Right lobe of liver (tissue), 6 donors: ENCODE measurements around the gene CDH23. TPM values are rescaled to one million over a fixed set of nuclear protein-coding genes. Genes with fewer than 3 reads are reported as not detected.

Experiments used
- ATAC-seq, 4 donors: fragments of 200-7000 bp; cut with Tn5 transposase; one replicate each; pipeline ENCODE4 v1.9.1; 2020; ENCODE audit warnings: mild to moderate bottlenecking in 4 of 4, moderate library complexity in 4 of 4
- DNase-seq, 3 donors: peaks; one replicate each; pipeline ENCODE4 v3.0.0-alpha.2; 2020
- H3K27ac ChIP-seq, 3 donors: fragments of 200-600 bp; one replicate each; pipeline ENCODE4 v1.8.0; 2022
- H3K27me3 ChIP-seq, 2 donors: fragments of 200-600 bp; one replicate each; pipeline ENCODE4 v1.8.0; 2022
- H3K36me3 ChIP-seq, 4 donors: fragments of 200-600 bp; sonication (generic) in 1 of 4; one replicate each; pipeline versions ENCODE4 v1.5.1 to v1.8.0; 2017 to 2022; ENCODE audit warnings: control low read depth in 1 of 4
- H3K4me1 ChIP-seq, 4 donors: fragments of 200-600 bp; sonication (generic) in 1 of 4; one replicate each; pipeline versions ENCODE4 v1.5.1 to v1.8.0; 2017 to 2022; ENCODE audit warnings: control low read depth in 1 of 4
- H3K4me3 ChIP-seq, 3 donors: fragments of 200-600 bp; one replicate each; pipeline ENCODE4 v1.8.0; 2022
- H3K9me3 ChIP-seq, 4 donors: fragments of 200-600 bp; sonication (generic) in 1 of 4; one replicate each; pipeline versions ENCODE4 v1.5.1 to v1.8.0; 2017 to 2022; ENCODE audit warnings: control low read depth in 1 of 4
- CTCF ChIP-seq, 4 donors: fragments of 200-600 bp in 3 of 4; fragments of 450-650 bp in 1 of 4; IDR thresholded peaks; one replicate each; pipeline versions ENCODE4 v1.5.1 to v1.8.0; 2016 to 2022; ENCODE audit warnings: antibody characterized with exemption in 4 of 4, mild to moderate bottlenecking in 2 of 4
- POLR2A ChIP-seq: fragments of 450-650 bp; IDR thresholded peaks from one replicate; pipeline ENCODE4 v1.6.1; 2017; ENCODE audit warnings: antibody characterized with exemption, mild to moderate bottlenecking
- WGBS: methylation state at CpG from one replicate; pipeline ENCODE4 v1.1.6; 2018; ENCODE audit warnings: low coverage, low lambda C conversion rate; ENCODE audit not compliant: insufficient coverage; ENCODE audit errors: missing lambda C conversion rate; 5-methylcytosine and 5-hydroxymethylcytosine counted together
- intact Hi-C, 2 donors: fragments of 100-400 bp; cut with DNase I; formaldehyde crosslinking; loops; one replicate each; pipeline versions ENCODE4 v1.11.2 to v1.14.1; 2022
- total RNA-seq, 6 experiments: library from RNA; depleted of rRNA in 2 of 6; stranded (reverse); fragments of >200 nt in 2 of 6; fragmentation: NEBNext Ultra II Directional in 3 of 6; extraction: Animal tissue kit (Norgen Biotek cat#: 25700) in 3 of 6; gene quantifications; one replicate each; pipeline versions ENCODE4 v1.1.0 to v1.2.4, GENCODE V29; 2016 to 2023
- donor health status: DM: no; HTN: yes; CAD: no.
- donor health status: DM: no; HTN: no; CAD: no.
- donor health status: DM: no; HTN: no; CAD: no.
- donor health status: DM: no; HTN: yes; CAD: no.
- donor health status: DM: no; HTN: yes; CAD: no.

The CDH23 gene
- total RNA-seq, 6 experiments from 2014 or later: 3.3 to 19.7 (median 6.3) TPM

GRCh38 chr10:71497763-71498326, 101.1 kb downstream of the CDH23 start:
- no peak for ATAC-seq
- no peak overlapping the region for H3K4me3 ChIP-seq
- DNase-seq: no peak
- no peaks in the 10 kb centered on the region for H3K36me3 ChIP-seq
- 52% methylated on average over 5 of the region's 9 CpGs for WGBS
- TF ChIP-seq POLR2A (no peak), CTCF (IDR thresholded peaks at IDR 0.05) (no peak)
- no peaks in the 10 kb centered on the region for H3K4me1 ChIP-seq
- no peaks in the 10 kb centered on the region for H3K9me3 ChIP-seq
- intact Hi-C loops: no loop called here
- H3K27ac ChIP-seq: no peak overlapping the region
- no peaks in the 10 kb centered on the region for H3K27me3 ChIP-seq

GRCh38 chr10:71501402-71501801, 104.7 kb downstream of the CDH23 start:
- TF ChIP-seq POLR2A (no peak), CTCF (IDR thresholded peaks at IDR 0.05) (no peak)
- Histone ChIP-seq H3K4me3 (no peak overlapping the region), H3K36me3 (no peaks in the 10 kb centered on the region), H3K9me3 (no peaks in the 10 kb centered on the region), H3K4me1 (no peaks in the 10 kb centered on the region), H3K27ac (no peak overlapping the region), H3K27me3 (no peaks in the 10 kb centered on the region)
- DNase-seq (no peak), ATAC-seq (no peak)
- WGBS: 75% methylated on average over 4 of the region's 4 CpGs
- intact Hi-C loops: no loop called here

GRCh38 chr10:71502190-71502589, 105.5 kb downstream of the CDH23 start:
- ATAC-seq: no peak
- no peaks in the 10 kb centered on the region for H3K36me3 ChIP-seq
- no peaks in the 10 kb centered on the region for H3K9me3 ChIP-seq
- no peak for TF ChIP-seq POLR2A
- no peak for TF ChIP-seq CTCF (IDR thresholded peaks at IDR 0.05)
- H3K4me3 ChIP-seq: no peak overlapping the region
- DNase-seq: no peak
- no CpG with 5 or more reads among the region's 1 CpG for WGBS
- no peaks in the 10 kb centered on the region for H3K4me1 ChIP-seq
- no peak overlapping the region for H3K27ac ChIP-seq
- intact Hi-C loops: no loop called here
- H3K27me3 ChIP-seq: no peaks in the 10 kb centered on the region

- no peaks in the 10 kb centered on the region for H3K4me1 ChIP-seq
- H3K27ac ChIP-seq: no peak overlapping the region
- WGBS: 100% methylated on average over 2 of the region's 5 CpGs
- TF ChIP-seq POLR2A (no peak), CTCF (IDR thresholded peaks at IDR 0.05) (no peak)
- no peak for ATAC-seq
- no peaks in the 10 kb centered on the region for H3K27me3 ChIP-seq
- H3K36me3 ChIP-seq: no peaks in the 10 kb centered on the region
- no peak for DNase-seq
- H3K4me3 ChIP-seq: no peak overlapping the region
- intact Hi-C loops: no loop called here
- H3K9me3 ChIP-seq: no peaks in the 10 kb centered on the region
Observed at GRCh38 chr10:71502851-71503250, 106.1 kb downstream of the CDH23 start.

- intact Hi-C loops: no loop called here
- no peak for TF ChIP-seq CTCF (IDR thresholded peaks at IDR 0.05)
- no peak for TF ChIP-seq POLR2A
- WGBS: 67% methylated on average over 2 of the region's 2 CpGs
- Histone ChIP-seq H3K27me3 (no peaks in the 10 kb centered on the region), H3K27ac (no peak overlapping the region), H3K4me3 (no peak overlapping the region), H3K4me1 (no peaks in the 10 kb centered on the region), H3K9me3 (no peaks in the 10 kb centered on the region), H3K36me3 (no peaks in the 10 kb centered on the region)
- ATAC-seq: no peak
- DNase-seq: no peak
Observed at GRCh38 chr10:71504168-71504567, 107.4 kb downstream of the CDH23 start.
